ENCODE data around the gene KRTAP9-4. TPM values are rescaled to one million over a fixed set of nuclear protein-coding genes. Genes with fewer than 3 reads are reported as not detected.

The KRTAP9-4 gene
- total RNA-seq, 1 donor from 2014 or later: not detected

DNA sequence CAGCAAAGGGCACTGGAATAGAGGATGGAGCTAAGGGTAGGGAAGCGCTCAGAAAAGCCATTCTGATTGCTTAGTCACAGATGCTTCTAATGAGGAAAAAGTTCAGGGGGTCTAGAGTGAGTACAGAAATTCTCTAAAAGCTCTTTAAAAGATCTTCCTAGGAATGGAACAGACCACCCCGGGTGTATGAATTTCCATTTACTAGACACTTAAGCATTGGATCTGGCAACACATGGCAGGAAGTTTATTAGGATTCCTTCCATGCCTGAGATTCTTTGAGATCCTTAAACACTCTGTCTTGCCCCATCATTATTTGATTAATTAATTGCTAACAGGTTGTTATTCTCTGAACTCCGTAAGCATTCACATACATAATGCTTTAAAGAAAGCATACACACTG, 34.6 kb downstream of the KRTAP9-4 start:
- Histone ChIP-seq H3K4me3 (ENCODE audit: low read depth, low read length) (no peak overlapping the region), H3K27me3 (ENCODE audit: control insufficient read depth, insufficient read depth, low read length) (no peaks in the 10 kb centered on the region), H3K36me3 (ENCODE audit: control insufficient read depth, insufficient read depth, low read length) (no peaks in the 10 kb centered on the region)
- TF ChIP-seq, protein P1, sequence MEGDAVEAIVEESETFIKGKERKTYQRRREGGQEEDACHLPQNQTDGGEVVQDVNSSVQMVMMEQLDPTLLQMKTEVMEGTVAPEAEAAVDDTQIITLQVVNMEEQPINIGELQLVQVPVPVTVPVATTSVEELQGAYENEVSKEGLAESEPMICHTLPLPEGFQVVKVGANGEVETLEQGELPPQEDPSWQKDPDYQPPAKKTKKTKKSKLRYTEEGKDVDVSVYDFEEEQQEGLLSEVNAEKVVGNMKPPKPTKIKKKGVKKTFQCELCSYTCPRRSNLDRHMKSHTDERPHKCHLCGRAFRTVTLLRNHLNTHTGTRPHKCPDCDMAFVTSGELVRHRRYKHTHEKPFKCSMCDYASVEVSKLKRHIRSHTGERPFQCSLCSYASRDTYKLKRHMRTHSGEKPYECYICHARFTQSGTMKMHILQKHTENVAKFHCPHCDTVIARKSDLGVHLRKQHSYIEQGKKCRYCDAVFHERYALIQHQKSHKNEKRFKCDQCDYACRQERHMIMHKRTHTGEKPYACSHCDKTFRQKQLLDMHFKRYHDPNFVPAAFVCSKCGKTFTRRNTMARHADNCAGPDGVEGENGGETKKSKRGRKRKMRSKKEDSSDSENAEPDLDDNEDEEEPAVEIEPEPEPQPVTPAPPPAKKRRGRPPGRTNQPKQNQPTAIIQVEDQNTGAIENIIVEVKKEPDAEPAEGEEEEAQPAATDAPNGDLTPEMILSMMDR (IDR thresholded peaks at IDR 0.05; ENCODE audit: insufficient read depth, low read length, severe bottlenecking): no peak
- DNase-seq (ENCODE audit: low read depth): no peak
- FAIRE-seq: no peak

DNA sequence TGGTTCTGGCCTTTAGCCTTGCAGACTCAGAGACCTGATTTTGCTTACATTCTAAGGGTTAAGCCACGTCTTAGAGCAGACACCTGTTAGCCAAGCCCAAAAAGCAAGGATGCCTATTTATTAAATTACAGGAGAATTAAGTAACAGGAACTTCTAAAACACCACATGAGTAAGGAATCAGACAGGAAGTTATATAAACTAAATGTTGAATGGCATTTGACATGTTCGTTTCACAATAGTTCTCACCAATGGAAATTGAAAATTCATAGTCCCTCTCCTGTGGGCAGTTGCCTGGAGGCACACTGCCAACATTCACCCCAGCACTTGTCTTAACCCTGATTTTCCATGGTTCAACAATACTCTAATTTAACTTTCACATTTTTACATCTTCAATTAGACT, 35.1 kb downstream of the KRTAP9-4 start:
- DNase-seq (ENCODE audit: low read depth): peak; percentile 28
- TF ChIP-seq, protein P1 (IDR thresholded peaks at IDR 0.05; ENCODE audit: insufficient read depth, low read length, severe bottlenecking): no peak
- H3K27me3 ChIP-seq (ENCODE audit: control insufficient read depth, insufficient read depth, low read length): no peaks in the 10 kb centered on the region
- FAIRE-seq: no peak
- H3K36me3 ChIP-seq (ENCODE audit: control insufficient read depth, insufficient read depth, low read length): no peaks in the 10 kb centered on the region
- no peak overlapping the region for H3K4me3 ChIP-seq (ENCODE audit: low read depth, low read length)

DNA sequence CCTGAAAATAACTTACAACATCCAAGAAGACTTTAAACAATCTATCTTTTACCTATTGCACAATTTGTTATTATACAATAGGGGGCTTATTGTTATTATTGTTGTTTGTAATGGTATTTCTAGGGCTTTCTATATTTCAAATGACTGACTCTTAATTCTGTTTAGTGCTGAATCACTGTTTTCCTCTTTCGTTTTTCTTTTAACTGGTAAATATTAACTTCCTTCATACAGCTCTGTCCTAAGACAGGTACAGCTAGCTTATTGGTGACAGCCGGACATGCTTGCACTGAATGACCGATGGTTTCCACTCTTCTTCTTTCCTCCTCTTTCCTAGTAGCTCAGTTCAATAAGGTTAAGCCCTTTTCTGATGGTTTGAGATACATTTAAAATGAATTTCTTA, 37.6 kb downstream of the KRTAP9-4 start:
- DNase-seq (ENCODE audit: low read depth): no peak
- H3K36me3 ChIP-seq (ENCODE audit: control insufficient read depth, insufficient read depth, low read length): no peaks in the 10 kb centered on the region
- no peak for FAIRE-seq
- TF ChIP-seq, protein P1 (IDR thresholded peaks at IDR 0.05; ENCODE audit: insufficient read depth, low read length, severe bottlenecking): no peak
- H3K4me3 ChIP-seq (ENCODE audit: low read depth, low read length): no peak overlapping the region
- no peaks in the 10 kb centered on the region for H3K27me3 ChIP-seq (ENCODE audit: control insufficient read depth, insufficient read depth, low read length)

GRCh38 chr17:41294016-41294415, 44.5 kb downstream of the KRTAP9-4 start:
- Histone ChIP-seq H3K36me3 (ENCODE audit: control insufficient read depth, insufficient read depth, low read length) (no peaks in the 10 kb centered on the region), H3K27me3 (ENCODE audit: control insufficient read depth, insufficient read depth, low read length) (no peaks in the 10 kb centered on the region), H3K4me3 (ENCODE audit: low read depth, low read length) (no peak overlapping the region)
- DNase-seq (ENCODE audit: low read depth) (no peak), FAIRE-seq (no peak)
- TF ChIP-seq, protein P1 (IDR thresholded peaks at IDR 0.05; ENCODE audit: insufficient read depth, low read length, severe bottlenecking): no peak

- FAIRE-seq (no peak), DNase-seq (ENCODE audit: low read depth) (no peak)
- TF ChIP-seq, protein P1 (IDR thresholded peaks at IDR 0.05; ENCODE audit: insufficient read depth, low read length, severe bottlenecking): no peak
- Histone ChIP-seq H3K27me3 (ENCODE audit: control insufficient read depth, insufficient read depth, low read length) (no peaks in the 10 kb centered on the region), H3K4me3 (ENCODE audit: low read depth, low read length) (no peak overlapping the region), H3K36me3 (ENCODE audit: control insufficient read depth, insufficient read depth, low read length) (no peaks in the 10 kb centered on the region)
Measured at GRCh38 chr17:41296846-41297245, 47.4 kb downstream of the KRTAP9-4 start.

DNA sequence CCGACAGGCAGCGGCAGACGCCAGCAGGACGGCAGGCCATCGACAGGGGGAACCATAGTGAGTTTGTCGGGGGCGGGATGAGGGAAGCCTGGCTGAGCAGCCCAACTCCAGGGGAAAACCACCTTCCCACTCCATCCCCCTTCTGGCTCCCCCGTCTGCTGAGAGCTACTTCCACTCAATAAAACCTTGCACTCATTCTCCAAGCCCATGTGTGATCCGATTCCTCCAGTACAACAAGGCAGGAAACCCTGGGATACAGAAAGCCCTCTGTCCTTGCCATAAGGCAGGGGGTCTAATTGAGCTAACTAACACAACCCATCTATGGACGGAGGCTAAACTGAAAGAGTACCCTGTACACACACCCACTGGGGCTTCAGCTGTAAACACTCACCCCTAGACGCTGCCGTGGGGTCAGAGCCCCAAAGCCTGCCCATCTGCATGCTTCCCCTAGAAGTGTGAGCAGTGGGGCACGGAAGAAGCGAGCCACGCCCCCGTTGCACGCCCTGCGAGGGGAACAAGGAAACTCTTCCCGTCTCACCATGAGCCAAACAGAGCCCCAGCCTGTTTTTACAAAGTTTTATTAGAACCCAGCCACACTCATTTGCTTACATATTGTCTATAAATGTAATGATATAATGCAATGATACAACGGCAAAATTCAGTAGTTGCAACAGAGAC, 49.1 kb downstream of the KRTAP9-4 start:
- no peaks in the 10 kb centered on the region for H3K27me3 ChIP-seq (ENCODE audit: control insufficient read depth, insufficient read depth, low read length)
- H3K36me3 ChIP-seq (ENCODE audit: control insufficient read depth, insufficient read depth, low read length): no peaks in the 10 kb centered on the region
- no peak overlapping the region for H3K4me3 ChIP-seq (ENCODE audit: low read depth, low read length)
- no peak for FAIRE-seq
- DNase-seq (ENCODE audit: low read depth): no peak
- TF ChIP-seq, protein P1 (IDR thresholded peaks at IDR 0.05; ENCODE audit: insufficient read depth, low read length, severe bottlenecking): no peak

All from bronchial epithelial cell (primary cell).